Activated naive CD4-positive, alpha-beta T cell treated with anti-CD3 and anti-CD28 coated beads, Interleukin-2, amount 10 ng/mL, durations not matched to agents 7 days and 5 days (primary cell): ENCODE data around the gene ZNF148.

Source experiments
- CTCF ChIA-PET: fragments of 350-600 bp; sonication (Branson Sonifier 250); formaldehyde crosslinking; loops from one replicate; lab custom pipeline; 2021; ENCODE audit warnings: antibody characterized with exemption; lab: Charles Lee
- DNase-seq: peaks from one replicate; pipeline ENCODE4 v3.0.0-alpha.2; 2020
- H3K27ac Mint-ChIP-seq: one replicate; pipeline ENCODE4 v1.8.0; 2021; ENCODE audit warnings: mild to moderate bottlenecking, moderate library complexity, mixed read lengths
- H3K27me3 Mint-ChIP-seq: one replicate; pipeline ENCODE4 v1.8.0; 2021; ENCODE audit warnings: mild to moderate bottlenecking, mixed read lengths
- H3K36me3 Mint-ChIP-seq: one replicate; pipeline ENCODE4 v1.8.0; 2021; ENCODE audit warnings: mixed read lengths
- H3K4me1 Mint-ChIP-seq: one replicate; pipeline ENCODE4 v1.8.0; 2021; ENCODE audit warnings: mixed read lengths
- H3K4me3 Mint-ChIP-seq: one replicate; pipeline ENCODE4 v1.8.0; 2021; ENCODE audit warnings: mild to moderate bottlenecking, moderate library complexity, mixed read lengths
- H3K9me3 Mint-ChIP-seq: one replicate; pipeline ENCODE4 v1.8.0; 2021; ENCODE audit warnings: mixed read lengths

The ZNF148 gene

DNA sequence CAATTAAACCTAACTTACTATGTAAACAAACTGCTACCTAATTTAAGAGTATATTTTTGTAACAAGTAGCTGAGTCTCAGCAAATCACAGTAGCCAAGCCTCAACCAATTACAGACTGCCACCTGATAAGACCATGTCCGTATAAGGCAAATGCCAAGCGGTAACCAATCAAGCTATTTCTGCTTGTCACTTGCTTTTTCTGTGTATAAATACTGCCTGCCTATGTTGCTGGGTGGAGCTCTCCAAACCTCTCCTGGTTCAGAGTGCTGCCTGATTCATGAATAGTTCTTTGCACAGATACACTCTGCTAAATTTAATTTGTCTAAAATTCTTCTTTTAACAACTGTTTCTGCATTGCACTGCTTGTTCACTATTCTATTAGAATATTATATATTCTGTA is 42.6 kb downstream of the ZNF148 start:
- no peak overlapping the region for H3K4me3 Mint-ChIP-seq
- H3K9me3 Mint-ChIP-seq, result peaks cover 6% of the 10 kb centered on the region
- H3K27ac Mint-ChIP-seq, result no peak overlapping the region
- peaks cover 20% of the 10 kb centered on the region for H3K36me3 Mint-ChIP-seq
- no peaks in the 10 kb centered on the region for H3K27me3 Mint-ChIP-seq
- no peak for DNase-seq
- H3K4me1 Mint-ChIP-seq, result peaks cover 3% of the 10 kb centered on the region
- CTCF ChIA-PET, result no interaction called here

DNA sequence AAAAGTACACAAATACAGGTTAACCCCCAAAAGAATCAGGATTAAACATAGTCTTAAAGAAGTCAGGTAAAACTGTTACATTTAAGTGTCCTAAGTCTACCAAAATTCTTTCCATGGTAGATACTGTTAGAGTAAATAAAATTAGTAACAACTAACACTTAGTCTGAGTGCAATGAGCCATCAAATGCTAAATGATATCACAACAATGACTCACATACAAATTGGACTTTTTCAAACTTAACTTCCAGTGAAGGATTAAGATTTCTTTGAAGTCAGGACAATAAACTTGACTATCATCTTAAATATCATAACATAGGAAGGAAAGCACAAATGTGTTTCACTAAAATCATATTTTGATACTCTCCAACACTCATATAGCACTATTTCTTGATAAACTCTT is 43.9 kb downstream of the ZNF148 start:
- peaks cover 6% of the 10 kb centered on the region for H3K9me3 Mint-ChIP-seq
- CTCF ChIA-PET, result no interaction called here
- H3K27ac Mint-ChIP-seq, result no peak overlapping the region
- no peaks in the 10 kb centered on the region for H3K27me3 Mint-ChIP-seq
- H3K4me3 Mint-ChIP-seq, result no peak overlapping the region
- H3K36me3 Mint-ChIP-seq, result peaks cover 25% of the 10 kb centered on the region
- H3K4me1 Mint-ChIP-seq, result peaks cover 3% of the 10 kb centered on the region
- no peak for DNase-seq

DNA sequence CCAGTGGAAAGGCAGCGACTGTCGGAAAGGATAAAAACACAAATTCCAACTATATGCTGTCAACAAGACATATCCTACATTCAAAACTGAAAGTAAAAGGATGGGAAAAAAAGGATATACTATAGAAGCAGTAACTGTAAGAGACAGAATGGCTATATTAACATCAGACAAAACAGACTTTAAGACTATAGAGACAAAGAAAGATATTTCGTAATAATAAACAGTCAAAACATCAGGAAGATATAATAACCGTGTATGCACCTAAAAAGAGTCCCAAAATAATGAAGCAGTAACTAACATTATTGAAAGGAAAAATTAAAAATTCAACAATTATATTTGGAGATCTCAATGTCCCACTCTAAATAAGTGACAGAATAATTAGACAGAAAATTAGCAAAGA is 48.2 kb downstream of the ZNF148 start:
- Mint-ChIP-seq H3K27ac (no peak overlapping the region), H3K4me1 (no peaks in the 10 kb centered on the region), H3K36me3 (peaks cover 38% of the 10 kb centered on the region), H3K4me3 (no peak overlapping the region), H3K9me3 (peaks cover 6% of the 10 kb centered on the region), H3K27me3 (no peaks in the 10 kb centered on the region)
- DNase-seq, result no peak
- CTCF ChIA-PET, result no interaction called here

DNA sequence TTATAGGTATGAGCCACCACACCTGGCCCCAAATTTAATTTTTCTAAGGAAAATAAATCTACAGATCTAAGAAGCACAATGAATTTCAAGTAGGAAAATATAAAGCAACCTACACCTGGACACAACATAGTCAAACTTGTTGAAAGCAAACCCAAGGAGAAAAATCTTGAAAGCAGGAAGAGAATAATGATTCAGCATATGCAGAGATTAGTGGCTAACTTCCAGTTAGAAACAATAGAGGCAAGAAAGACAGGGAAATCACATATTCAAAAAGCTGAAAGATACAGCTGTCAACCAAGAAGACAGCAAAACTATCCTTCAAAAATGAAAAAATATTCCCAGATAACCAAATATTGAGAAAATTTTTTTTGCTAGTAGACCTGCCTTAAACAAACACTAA is 49.4 kb downstream of the ZNF148 start:
- H3K27ac Mint-ChIP-seq, result no peak overlapping the region
- H3K9me3 Mint-ChIP-seq, result peaks cover 6% of the 10 kb centered on the region
- no peak overlapping the region for H3K4me3 Mint-ChIP-seq
- H3K4me1 Mint-ChIP-seq, result no peaks in the 10 kb centered on the region
- no peaks in the 10 kb centered on the region for H3K27me3 Mint-ChIP-seq
- peaks cover 36% of the 10 kb centered on the region for H3K36me3 Mint-ChIP-seq
- no peak for DNase-seq
- CTCF ChIA-PET, result no interaction called here

DNA sequence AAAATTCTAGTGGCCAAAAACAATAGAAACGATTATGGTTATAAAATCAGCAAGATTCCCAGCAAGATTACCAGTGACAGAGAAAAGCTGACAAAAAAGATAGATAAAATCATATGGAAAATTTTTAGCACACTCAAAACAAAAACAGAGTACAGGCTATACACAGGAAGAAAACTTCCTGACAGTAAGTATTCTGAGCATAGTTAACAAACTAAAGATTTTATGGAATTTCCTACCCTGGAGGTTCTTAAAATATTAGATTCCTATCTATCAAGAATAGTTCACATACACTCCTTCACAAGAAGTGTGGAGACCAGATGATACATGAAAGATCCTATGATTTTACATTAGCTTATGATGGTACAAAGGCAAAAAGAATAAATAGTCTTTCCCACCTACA is 50.8 kb downstream of the ZNF148 start:
- Mint-ChIP-seq H3K4me1 (no peaks in the 10 kb centered on the region), H3K9me3 (peaks cover 6% of the 10 kb centered on the region), H3K27me3 (no peaks in the 10 kb centered on the region), H3K27ac (no peak overlapping the region), H3K4me3 (no peak overlapping the region), H3K36me3 (peaks cover 39% of the 10 kb centered on the region)
- DNase-seq, result no peak
- CTCF ChIA-PET, result no interaction called here

DNA sequence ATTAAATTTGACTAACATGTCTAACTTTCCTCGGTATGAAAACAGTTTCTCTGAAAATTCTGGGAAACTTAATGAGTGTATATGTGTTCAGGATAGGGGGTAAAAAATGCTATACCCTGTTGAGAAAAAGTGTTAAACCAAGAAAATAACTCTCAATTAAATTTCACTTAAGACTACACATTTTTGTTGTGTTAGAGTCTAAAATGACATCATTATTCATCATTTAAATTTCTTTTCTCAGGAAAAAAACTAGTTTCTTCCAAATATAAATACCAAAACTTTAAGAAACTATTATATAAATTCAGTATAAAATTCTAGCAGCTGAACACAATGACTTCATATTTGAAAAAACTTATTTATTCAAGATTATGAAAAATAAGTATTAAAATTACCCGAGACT is 52.2 kb downstream of the ZNF148 start:
- H3K27me3 Mint-ChIP-seq, result no peaks in the 10 kb centered on the region
- no peaks in the 10 kb centered on the region for H3K4me1 Mint-ChIP-seq
- H3K4me3 Mint-ChIP-seq, result no peak overlapping the region

DNA sequence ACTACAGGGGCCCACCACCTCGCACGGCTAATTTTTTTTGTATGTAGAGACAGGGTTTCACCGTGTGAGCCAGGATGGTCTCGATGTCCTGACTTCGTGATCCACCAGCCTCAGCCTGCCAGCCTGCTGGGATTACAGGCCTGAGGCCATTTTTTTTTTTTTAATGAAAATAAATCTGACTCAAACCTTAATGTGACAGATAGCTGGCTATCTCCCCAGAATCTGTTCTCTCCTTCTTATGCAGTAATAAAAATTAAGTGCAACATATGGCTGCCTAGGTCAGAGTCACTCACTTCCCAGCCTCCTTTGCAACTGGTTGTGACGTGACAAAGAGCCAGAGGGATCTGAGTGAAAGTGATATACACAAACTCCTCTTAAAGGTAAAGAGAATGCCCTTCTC is 53.0 kb downstream of the ZNF148 start:
- no peaks in the 10 kb centered on the region for H3K27me3 Mint-ChIP-seq
- CTCF ChIA-PET, result no interaction called here
- H3K27ac Mint-ChIP-seq, result no peak overlapping the region
- H3K4me1 Mint-ChIP-seq, result no peaks in the 10 kb centered on the region
- DNase-seq, result no peak
- no peak overlapping the region for H3K4me3 Mint-ChIP-seq
- H3K9me3 Mint-ChIP-seq, result peaks cover 6% of the 10 kb centered on the region
- peaks cover 40% of the 10 kb centered on the region for H3K36me3 Mint-ChIP-seq

More for the DNA sequence above, 52.2 kb downstream of the ZNF148 start:
- Mint-ChIP-seq H3K36me3 (peaks cover 38% of the 10 kb centered on the region), H3K9me3 (peaks cover 6% of the 10 kb centered on the region), H3K27ac (no peak overlapping the region)
- CTCF ChIA-PET, result no interaction called here
- no peak for DNase-seq

DNA sequence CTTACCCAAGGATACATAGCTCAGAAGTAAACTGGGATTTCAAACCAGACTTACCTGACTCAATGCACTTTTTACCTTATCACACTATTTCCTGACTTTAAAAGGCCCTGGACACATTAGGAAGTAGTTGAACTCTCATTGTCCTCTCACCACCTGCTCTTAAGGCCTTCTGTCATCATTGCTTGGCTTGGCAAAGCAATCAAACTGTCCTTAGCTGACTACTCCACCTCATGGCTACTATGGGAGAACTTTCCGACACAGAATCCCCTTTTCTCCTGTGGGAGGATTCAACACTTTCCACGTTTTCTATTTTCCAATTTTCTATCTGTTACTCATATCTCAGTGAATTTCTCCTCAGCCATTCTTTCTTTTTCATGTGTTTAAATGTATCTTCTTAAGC is 55.4 kb downstream of the ZNF148 start:
- CTCF ChIA-PET, result no interaction called here
- no peaks in the 10 kb centered on the region for H3K4me1 Mint-ChIP-seq
- no peak overlapping the region for H3K4me3 Mint-ChIP-seq
- H3K36me3 Mint-ChIP-seq, result peaks cover 36% of the 10 kb centered on the region
- H3K27ac Mint-ChIP-seq, result no peak overlapping the region
- DNase-seq, result no peak
- H3K9me3 Mint-ChIP-seq, result no peaks in the 10 kb centered on the region
- no peaks in the 10 kb centered on the region for H3K27me3 Mint-ChIP-seq

DNA sequence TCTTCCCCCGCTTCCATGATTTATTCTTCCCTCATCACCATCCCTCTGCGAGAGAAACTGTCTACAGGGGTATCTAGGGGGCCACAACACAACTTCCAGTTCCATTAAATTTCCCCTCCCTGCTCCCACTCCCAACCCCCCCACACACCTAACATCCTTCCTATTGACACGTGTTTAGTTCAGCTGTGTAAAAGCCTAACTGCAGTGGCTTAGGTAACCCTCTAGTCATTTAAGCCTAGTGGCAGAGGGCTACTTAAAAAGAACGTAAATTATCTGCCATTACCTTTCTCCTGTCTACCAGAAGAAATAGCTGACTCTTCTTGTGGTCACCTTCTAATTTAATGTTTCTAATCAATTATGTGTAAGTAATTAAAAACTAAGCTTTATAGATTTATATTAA is 56.3 kb downstream of the ZNF148 start:
- CTCF ChIA-PET, result no interaction called here
- Mint-ChIP-seq H3K27ac (no peak overlapping the region), H3K27me3 (no peaks in the 10 kb centered on the region)

DNA sequence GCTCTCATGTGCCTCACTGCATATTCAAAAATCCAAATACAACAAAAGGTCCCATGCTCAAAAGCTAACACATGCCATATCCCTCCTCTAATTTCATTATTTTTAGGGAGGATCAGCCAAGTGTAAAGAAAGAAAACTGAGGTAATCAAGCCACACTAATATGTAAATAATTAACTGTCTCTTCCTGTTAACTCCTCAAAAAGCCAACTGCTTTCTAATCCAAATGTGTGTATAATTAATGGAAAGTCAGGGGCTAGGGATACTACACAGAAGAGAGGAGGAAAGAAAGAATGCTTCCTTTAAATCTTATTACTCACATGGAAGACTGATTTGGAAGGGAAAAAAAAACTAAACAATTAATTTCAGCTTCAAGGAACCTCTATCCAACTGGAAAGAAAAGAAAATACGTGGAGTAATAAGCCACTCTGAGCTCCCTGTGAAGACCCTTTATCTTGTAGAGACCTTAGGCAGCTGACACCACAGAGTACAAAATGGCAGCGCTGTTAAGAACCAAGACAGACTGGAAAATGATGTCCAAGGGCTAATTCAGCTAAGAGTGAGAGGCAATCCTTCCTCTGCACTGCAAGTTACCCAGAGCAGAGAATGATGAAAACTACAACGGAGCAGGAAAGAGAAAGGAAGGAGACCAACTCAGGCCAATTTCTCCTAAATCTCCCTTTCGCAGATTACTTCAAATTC is 56.8 kb downstream of the ZNF148 start:
- DNase-seq, result no peak
- H3K27me3 Mint-ChIP-seq, result no peaks in the 10 kb centered on the region
- peaks cover 1% of the 10 kb centered on the region for H3K4me1 Mint-ChIP-seq
- H3K36me3 Mint-ChIP-seq, result peaks cover 38% of the 10 kb centered on the region
- H3K9me3 Mint-ChIP-seq, result no peaks in the 10 kb centered on the region
- CTCF ChIA-PET, result no interaction called here
- no peak overlapping the region for H3K27ac Mint-ChIP-seq
- no peak overlapping the region for H3K4me3 Mint-ChIP-seq

More for the DNA sequence above, 56.3 kb downstream of the ZNF148 start:
- DNase-seq, result no peak
- H3K9me3 Mint-ChIP-seq, result no peaks in the 10 kb centered on the region
- no peaks in the 10 kb centered on the region for H3K4me1 Mint-ChIP-seq
- H3K36me3 Mint-ChIP-seq, result peaks cover 40% of the 10 kb centered on the region
- no peak overlapping the region for H3K4me3 Mint-ChIP-seq

DNA sequence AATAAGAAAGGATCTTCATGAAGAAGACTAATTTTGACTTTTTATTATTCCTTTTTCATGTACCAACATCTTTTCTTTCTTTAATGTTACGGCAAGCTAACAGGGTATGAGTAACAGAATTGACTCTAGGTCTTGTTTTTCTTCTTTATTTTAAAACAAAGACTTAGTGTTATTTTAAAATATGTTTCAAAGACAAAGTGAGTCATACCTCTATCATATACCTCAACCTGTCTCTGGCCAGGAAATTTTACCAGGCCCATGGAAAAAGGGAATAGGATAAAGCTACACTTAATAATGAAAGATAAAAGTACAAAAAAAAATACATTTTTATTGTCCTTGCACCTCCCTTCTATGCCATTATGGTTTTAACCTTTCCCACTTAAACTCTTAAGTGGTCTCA is 57.4 kb downstream of the ZNF148 start:
- CTCF ChIA-PET, result no interaction called here
- Mint-ChIP-seq H3K4me1 (peaks cover 3% of the 10 kb centered on the region), H3K4me3 (no peak overlapping the region), H3K27me3 (no peaks in the 10 kb centered on the region), H3K27ac (no peak overlapping the region), H3K9me3 (no peaks in the 10 kb centered on the region), H3K36me3 (peaks cover 38% of the 10 kb centered on the region)
- no peak for DNase-seq

DNA sequence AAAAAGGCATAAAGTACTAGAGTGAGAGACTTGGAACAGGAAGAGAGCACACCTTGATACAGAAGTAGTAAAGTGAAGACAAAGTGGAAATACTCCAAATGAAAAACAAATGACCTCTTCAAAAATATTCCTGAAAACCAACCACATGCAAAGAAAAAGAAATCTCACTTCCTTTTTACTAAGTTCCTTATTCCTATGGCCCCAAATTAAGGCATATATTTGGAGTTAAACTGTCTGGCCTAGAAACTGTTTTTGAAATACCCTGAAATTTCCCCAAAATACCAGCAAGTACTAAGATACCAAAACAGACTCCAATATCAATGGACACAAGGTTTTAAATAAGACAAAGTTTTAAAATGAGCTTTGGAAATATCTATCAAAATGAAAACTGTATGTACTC is 58.2 kb downstream of the ZNF148 start:
- no peak overlapping the region for H3K27ac Mint-ChIP-seq
- H3K27me3 Mint-ChIP-seq, result no peaks in the 10 kb centered on the region

DNA sequence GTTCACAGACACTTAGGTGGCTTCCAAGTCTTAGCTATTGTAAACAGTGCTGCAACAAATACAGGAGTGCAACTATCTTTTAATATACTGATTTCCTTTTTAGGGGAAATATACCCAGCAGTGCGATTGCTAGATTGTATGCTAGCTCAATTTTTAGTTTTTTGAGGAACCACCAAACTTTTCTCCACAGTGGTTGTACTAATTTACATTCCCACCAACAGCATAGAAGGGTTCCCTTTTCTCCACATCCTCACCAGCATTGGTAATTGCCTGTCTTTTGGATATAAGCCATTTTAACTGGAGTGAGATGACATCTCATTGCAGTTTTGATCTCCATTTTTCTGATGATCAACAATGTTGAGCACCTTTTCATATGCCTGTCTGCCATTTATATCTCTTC is 58.9 kb downstream of the ZNF148 start:
- DNase-seq, result no peak
- no peak overlapping the region for H3K27ac Mint-ChIP-seq
- H3K9me3 Mint-ChIP-seq, result no peaks in the 10 kb centered on the region
- no peaks in the 10 kb centered on the region for H3K27me3 Mint-ChIP-seq
- peaks cover 17% of the 10 kb centered on the region for H3K4me1 Mint-ChIP-seq
- H3K4me3 Mint-ChIP-seq, result no peak overlapping the region
- H3K36me3 Mint-ChIP-seq, result peaks cover 46% of the 10 kb centered on the region
- CTCF ChIA-PET, result no interaction called here

More for the DNA sequence above, 58.2 kb downstream of the ZNF148 start:
- H3K9me3 Mint-ChIP-seq, result no peaks in the 10 kb centered on the region
- peaks cover 41% of the 10 kb centered on the region for H3K36me3 Mint-ChIP-seq
- H3K4me3 Mint-ChIP-seq, result no peak overlapping the region
- H3K4me1 Mint-ChIP-seq, result peaks cover 10% of the 10 kb centered on the region
- DNase-seq, result no peak
- CTCF ChIA-PET, result no interaction called here

DNA sequence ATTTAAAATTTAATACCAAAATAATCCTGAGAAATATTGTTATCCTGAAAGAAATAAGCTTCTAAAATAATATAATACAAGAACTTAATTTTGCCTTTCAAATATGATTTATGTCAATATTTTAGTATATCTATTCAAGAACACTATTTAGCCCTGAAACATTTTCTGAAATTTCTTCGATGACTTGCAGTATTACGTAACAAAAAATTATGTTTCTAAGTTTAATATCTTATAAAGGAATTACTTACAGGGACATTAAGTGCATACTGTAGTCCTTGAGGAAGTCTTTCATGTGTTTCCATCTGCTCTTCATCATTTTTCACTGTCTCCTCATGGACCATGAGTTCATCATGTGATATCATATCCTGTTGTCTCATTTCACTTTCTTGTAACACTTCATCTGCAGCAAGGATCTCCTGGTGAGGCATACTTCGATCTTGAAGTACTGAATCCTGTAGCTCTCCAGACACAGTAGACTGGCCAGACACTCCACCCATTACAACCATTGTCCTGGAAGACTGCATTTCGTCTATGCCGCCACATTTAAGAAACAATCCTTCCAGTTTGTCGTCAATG is 62.0 kb downstream of the ZNF148 start:
- H3K4me3 Mint-ChIP-seq, result no peak overlapping the region
- peaks cover 3% of the 10 kb centered on the region for H3K9me3 Mint-ChIP-seq
- CTCF ChIA-PET, result no interaction called here
- no peaks in the 10 kb centered on the region for H3K27me3 Mint-ChIP-seq
- H3K36me3 Mint-ChIP-seq, result peaks cover 53% of the 10 kb centered on the region
- no peak for DNase-seq
- H3K27ac Mint-ChIP-seq, result no peak overlapping the region
- H3K4me1 Mint-ChIP-seq, result peaks cover 32% of the 10 kb centered on the region

DNA sequence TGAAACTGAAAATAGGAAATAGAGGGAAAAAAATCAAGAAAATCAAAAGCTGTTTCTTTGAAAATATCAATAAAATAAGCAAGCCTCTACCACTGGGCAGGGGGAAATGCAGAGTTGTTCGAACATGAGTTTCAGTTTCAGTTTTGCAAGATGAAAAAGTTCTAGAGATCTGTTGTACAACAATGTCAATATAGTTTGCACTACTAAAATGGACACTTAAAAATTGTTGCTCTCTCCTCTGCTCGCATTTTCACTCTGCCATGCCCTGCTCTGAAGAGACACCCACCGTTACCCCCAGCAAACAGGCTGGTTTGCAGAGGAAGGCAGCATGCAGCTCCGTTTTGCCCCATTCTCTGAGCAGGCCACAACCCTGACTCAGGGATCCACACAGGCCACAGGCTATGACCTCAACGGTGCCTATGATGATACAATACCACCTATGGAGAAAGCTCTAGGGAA is 64.5 kb downstream of the ZNF148 start:
- CTCF ChIA-PET, result no interaction called here

More for the DNA sequence above, 64.5 kb downstream of the ZNF148 start:
- peak overlapping the region; percentile 92 for H3K27ac Mint-ChIP-seq
- no peaks in the 10 kb centered on the region for H3K27me3 Mint-ChIP-seq
- peaks cover 49% of the 10 kb centered on the region for H3K36me3 Mint-ChIP-seq
- DNase-seq, result peak; percentile 58
- peaks cover 3% of the 10 kb centered on the region for H3K9me3 Mint-ChIP-seq
- peaks cover 32% of the 10 kb centered on the region for H3K4me1 Mint-ChIP-seq
- peak overlapping the region; percentile 78 for H3K4me3 Mint-ChIP-seq
